GM21737 (cell line): ENCODE results near the gene KIF26B.

Source experiments
- ATAC-seq: cut with Tn5 transposase; IDR thresholded peaks from one replicate; pipeline ENCODE4 v1.9.1; 2021; ENCODE audit warnings: mild to moderate bottlenecking, moderate library complexity; ENCODE audit not compliant: unreplicated experiment

The KIF26B gene

GRCh38 chr1:245234217-245235081 is 79.7 kb downstream of the KIF26B start:
- ATAC-seq = no peak

DNA sequence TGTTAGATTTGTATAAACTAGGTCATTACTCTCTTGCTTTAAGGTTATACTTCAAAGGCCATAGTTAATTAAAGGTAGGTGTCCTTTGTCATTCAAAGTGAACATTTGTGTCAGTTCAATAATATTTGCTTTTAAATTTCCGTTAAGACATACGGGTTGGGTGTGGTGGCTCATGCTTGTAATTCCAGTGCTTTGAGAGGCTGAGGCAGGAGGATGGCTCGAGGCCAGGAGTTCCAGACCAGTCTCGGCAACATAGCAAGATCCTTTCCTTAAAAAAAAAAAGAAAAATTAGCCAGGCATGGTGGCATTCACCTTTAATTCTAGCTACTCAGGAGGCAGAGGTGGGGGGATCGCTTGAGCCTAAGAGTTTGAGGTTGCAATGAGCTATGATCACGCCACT is 80.4 kb downstream of the KIF26B start:
- ATAC-seq = no peak

DNA sequence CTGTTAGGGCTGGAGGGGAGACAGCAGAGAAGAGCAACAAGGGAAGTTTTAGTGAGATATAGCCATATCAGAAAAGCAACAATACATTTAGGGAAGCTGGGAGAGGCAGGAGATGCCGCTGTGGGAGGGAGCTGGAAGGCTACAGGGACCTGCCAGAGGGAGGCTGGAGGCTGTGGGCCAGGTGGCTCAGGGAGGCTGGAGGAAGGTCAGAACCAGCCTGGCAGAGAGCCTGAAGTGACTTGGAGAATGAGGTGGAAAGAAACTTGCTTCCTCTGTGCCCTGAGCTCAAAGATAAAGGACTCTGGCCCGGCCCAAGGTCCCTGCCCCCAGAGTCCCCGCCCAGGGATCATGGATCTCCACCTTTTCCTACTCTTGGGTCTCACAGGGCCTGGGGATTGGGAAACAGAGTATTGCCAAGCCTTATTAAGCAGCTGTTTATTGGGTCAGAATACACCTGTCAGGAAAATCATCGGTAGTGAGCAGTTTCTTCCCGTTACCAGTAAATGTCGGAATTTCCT is 85.9 kb downstream of the KIF26B start:
- no peak for ATAC-seq

- no peak for ATAC-seq
These were observed 86.8 kb downstream of the KIF26B start for GRCh38 chr1:245241526-245242130.

- ATAC-seq = no peak
These were observed 88.2 kb downstream of the KIF26B start for GRCh38 chr1:245242989-245243388.

DNA sequence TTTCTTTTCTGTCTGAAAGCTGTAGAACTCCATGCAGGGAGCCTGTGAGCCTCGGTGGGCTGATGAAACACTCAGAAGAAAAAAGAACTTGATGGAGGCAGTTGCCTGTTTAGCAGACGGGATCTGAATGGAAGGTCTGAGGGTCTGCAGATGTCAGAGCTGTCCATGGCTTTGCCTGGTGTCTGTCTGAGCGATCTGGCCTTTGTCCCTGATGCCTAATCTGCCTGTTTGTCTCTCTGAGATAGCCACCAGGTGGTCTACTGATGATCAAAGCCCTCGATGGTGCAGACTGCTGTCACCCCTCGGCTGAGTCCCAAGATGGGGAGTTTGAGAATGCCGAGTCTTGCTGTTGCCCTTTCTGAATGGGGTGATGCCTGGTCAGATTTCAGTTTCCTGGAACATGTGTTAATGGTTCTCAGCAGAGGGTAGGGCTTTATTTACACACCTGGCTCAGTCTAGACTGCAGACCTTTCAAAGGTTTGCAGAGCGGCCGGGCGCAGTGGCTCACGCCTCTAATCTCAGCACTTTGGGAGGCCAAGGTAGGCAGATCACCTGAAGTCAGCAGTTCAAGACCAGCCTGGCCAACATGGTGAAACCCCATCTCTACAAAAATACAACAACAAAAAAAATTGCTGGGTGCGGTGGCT is 90.4 kb downstream of the KIF26B start:
- no peak for ATAC-seq

GRCh38 chr1:245246433-245246832 is 91.6 kb downstream of the KIF26B start:
- ATAC-seq = no peak

DNA sequence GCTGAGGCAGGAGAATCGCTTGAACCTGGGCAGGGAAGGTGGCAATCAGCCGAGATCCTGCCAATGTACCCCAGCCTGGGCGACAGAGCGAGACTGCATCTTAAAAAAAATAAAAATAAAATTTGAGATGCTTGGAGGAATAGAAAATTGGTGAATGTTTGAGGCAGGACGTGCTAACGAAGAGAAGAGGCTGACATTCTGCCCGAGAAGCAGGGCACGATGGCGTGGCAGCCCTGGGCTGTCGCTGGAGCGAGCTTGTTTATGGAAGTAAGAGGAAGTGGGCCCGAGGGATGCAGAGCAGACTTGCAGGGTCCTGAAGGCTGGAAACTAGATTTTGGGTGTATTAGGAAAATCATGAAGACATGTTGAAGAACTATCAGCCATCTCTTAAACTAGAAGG is 92.6 kb downstream of the KIF26B start:
- ATAC-seq = no peak

DNA sequence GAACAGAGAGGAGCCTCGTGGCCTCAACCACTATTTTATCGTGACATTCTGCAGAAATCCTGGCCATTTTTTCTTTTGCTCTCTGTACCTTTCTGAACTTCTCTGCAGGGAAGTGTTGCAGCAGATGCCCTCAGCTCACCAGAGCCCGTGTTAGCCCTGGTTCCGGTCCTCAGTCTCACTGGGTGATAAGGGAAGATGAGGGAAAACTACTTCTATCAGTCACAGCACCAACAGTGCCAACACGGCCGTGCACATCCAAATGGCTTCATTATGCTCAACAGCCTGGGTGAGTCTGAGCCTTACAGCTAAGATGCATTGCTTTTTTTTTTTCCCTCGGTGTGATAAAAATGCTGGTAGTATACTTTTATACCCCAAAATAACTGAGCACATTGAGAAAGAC is 93.0 kb downstream of the KIF26B start:
- ATAC-seq = no peak

DNA sequence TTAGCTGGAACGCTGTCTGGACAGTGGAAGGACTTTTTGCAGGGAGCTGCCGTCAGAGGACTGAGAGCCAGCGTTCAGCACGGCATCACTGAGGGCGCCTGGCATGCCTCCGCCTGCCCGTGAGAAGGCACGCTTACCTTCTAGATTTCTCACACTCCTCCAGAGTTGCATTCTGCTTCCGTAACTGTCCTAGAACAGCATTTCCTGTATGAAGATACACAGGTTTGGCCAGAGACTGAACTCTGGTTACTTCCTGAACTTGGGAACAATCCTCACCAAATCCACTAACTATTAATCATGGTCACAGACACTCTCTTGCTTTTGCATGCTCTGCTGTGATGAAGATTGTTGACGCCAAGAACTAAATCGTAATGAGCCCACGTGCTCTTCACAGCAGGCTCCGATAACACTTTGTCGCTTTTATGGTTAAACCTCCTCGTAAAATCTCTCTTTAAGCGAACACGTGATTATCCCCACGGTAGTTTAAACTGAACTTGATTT is 93.5 kb downstream of the KIF26B start:
- ATAC-seq = no peak

- no peak for ATAC-seq
These were observed 101.0 kb downstream of the KIF26B start for GRCh38 chr1:245255783-245256182.

DNA sequence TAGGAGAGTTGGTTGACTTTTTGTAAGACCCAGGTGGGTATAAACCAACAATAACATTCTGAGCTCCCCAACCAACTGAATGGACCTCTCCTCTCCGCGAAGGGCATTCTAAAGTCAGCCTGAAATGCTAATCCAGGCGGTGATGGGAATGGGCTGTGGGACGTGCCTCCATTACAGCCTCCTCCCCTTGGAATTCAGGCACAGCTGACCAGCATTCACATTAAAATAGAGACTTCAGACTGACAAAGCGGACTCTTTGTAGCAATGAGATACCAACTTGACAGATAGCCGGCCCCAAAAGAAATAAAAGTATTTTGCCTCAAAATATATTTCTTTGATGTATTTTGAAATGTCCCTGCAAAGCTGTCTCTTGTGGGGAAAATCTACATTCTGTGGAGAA is 101.7 kb downstream of the KIF26B start:
- ATAC-seq = no peak

- no peak for ATAC-seq
These were observed 103.6 kb downstream of the KIF26B start for GRCh38 chr1:245258271-245258920.

DNA sequence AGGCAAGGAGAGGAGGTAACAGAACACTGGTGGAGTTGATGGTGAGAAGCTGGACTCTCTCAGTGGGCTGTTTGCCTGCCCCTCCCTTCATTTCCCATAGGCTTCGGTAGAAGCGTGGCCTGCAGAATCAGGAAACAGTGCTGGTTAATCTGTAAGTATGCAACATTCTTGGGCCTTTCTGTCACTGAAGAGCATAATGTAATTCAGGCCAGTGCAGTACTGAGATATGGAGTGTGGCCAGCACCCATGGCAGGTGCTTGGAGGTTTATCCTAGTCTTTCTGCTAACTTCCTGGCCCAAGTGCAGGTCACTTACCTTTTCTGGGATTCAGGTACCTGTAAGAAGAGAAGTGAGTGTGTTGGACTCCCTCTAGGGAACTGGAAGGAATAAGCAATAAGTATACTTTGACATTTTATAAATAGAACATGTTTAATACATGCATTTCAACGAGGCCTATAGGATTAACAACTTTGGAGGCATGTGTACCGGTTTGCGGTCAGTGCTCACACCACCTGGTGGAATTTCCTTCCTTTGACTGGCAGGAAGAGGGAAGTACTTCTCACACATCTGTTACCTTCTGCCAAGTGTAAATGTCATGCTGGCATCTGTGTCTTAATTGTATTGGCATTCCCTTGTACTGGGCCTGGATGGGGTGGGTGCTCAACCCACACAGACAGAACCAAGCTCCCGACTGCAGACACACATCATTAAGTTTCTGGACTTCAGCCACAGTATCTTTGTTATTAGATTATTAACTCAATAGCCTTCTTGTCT is 105.5 kb downstream of the KIF26B start:
- no peak for ATAC-seq

DNA sequence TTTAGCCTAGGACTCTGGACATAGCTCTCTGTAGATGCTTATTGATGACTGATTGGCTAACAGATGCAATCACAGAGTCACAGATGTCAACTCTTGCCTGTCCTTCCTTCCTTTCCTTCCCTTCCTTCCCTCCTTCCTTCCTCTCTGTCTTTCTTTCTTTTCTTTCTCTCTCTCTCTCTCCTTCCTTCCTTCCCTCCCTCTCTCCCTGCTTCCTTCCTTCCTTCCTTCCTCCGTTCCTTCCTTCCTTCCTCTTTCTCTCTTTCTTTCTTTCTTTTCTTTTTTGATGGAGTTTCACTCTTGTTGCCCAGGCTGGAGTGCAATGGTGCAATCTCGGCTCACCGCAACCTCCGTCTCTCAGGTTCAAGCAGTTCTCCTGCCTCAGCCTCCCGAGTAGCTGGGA is 106.1 kb downstream of the KIF26B start:
- ATAC-seq = no peak

- no peak for ATAC-seq
These were observed 107.0 kb downstream of the KIF26B start for GRCh38 chr1:245261786-245262185.

DNA sequence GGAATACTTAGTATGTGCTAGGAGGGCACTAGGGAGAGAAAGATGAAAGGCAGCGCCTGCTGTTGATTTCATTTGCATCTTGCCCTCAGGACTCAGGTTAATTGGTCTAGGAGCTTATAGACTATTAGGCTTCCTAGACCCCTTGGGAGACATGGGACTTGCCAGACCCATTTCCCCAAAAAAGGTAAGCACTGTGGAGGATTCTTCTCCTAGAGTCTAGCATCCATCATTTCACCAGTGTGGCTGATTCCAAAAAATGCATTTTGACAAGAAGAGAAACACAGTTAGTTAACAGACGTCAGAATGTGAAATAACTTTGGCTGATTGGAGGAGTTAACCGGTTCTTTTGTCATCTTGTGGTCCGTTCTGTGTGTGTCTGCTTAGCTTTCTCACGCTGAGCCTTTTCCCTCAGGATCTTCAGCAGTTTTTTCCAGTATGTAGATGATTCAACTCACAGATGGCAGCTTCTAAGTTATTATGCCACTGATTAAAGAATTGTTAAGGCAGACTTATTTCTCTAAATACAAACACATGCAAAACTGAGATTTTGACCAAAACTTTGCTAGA is 108.8 kb downstream of the KIF26B start:
- ATAC-seq = no peak

GRCh38 chr1:245264226-245264625 is 109.4 kb downstream of the KIF26B start:
- ATAC-seq = no peak

GRCh38 chr1:245266105-245266504 is 111.3 kb downstream of the KIF26B start:
- ATAC-seq = no peak

DNA sequence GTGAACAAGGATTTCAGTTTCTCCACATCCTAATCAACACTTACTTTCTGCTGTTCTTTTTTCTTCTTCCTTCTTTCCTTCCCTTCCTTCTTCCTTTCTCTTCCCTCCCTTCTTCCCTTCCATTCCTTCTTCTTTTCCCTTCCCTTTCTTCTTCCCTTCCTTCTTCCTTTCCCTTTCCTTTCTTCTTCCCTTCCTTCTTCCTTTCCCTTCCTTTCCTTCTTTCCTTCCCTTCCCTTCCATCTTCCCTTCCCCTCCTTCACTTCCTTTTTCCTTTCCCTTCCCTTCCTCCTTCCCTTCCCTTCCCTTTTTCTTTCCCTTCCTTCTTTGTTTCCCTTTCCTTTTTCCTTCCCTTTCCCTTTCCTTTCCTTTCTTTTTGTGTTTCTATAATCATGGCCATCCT is 115.3 kb downstream of the KIF26B start:
- no peak for ATAC-seq
